Stimulated activated CD4-positive, alpha-beta T cell treated with anti-CD3 and anti-CD28 coated beads, TNF-alpha, amount 100 ng/mL, for 1 hour (primary cell): ENCODE results near the gene EDC3.

Experiments
- DNase-seq, 3 donors: peaks; one replicate each; pipeline ENCODE4 v3.0.0-alpha.2; 2020; ENCODE audit warnings: low read depth in 3 of 3, low spot score in 1 of 3

EDC3 gene

GRCh38 chr15:74585191-74585590 lies 110.6 kb downstream of the EDC3 start:
- no peak for DNase-seq

GRCh38 chr15:74584779-74585178 lies 111.0 kb downstream of the EDC3 start:
- no peak for DNase-seq

- DNase-seq: no peak
These were observed 111.6 kb downstream of the EDC3 start for GRCh38 chr15:74584204-74584603.
